HG02884 (cell line): ENCODE results near the gene MYBL2.
A peak's percentile ranks its signal among the peaks of the same experiment; 100 is the strongest.
"Not testable (repeated sequence)": the region's sequence is repeated elsewhere in the genome, so short reads cannot be mapped to it uniquely, and the experiment has no call there.

Experiments used
- ATAC-seq: cut with Tn5 transposase; IDR thresholded peaks from one replicate; pipeline ENCODE4 v1.9.1; 2021; ENCODE audit warnings: mild to moderate bottlenecking, moderate library complexity; ENCODE audit not compliant: unreplicated experiment

The MYBL2 gene

DNA sequence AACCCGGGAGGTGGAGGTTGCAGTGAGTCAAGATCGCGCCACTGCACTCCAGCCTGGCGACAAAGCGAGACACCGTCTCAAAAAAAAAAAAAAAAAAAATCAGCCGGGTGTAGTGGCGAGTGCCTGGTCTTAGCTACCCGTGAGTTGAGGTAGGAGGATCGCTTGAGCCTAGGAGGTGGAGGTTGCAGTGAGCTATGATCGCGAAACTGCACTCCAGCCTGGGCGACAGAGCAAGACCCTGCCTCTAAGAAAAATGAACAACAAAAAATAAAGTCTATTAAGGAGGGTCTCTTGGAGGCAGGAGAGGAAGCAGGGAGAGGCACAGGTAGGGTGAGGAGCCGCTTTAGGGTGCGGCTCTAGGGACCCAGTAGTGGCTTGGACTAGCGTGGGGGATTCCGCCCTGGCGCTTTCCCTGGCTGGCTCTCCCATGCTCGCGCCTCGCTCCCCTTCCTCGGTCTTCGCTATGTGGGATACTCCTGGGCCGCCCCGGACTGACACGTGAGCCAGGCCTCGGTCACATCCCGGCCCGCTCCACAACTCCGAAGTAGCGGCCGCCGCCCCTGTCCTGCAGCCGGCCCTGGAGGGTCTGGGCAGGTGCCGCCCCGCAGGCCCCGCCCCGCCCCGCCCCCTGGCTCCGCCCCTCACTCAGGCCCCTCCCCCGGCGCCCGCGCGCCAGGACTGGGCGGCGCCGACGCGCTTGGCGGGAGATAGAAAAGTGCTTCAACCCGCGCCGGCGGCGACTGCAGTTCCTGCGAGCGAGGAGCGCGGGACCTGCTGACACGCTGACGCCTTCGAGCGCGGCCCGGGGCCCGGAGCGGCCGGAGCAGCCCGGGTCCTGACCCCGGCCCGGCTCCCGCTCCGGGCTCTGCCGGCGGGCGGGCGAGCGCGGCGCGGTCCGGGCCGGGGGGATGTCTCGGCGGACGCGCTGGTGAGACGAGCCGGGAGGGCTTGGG lies at the start of gene MYBL2:
Gene MYBL2, plus strand, starts transcription at position 739 of the 953 bp plus-strand sequence. Its CDS starts 170 bp downstream, at position 909.
- ATAC-seq = peak; percentile 69

DNA sequence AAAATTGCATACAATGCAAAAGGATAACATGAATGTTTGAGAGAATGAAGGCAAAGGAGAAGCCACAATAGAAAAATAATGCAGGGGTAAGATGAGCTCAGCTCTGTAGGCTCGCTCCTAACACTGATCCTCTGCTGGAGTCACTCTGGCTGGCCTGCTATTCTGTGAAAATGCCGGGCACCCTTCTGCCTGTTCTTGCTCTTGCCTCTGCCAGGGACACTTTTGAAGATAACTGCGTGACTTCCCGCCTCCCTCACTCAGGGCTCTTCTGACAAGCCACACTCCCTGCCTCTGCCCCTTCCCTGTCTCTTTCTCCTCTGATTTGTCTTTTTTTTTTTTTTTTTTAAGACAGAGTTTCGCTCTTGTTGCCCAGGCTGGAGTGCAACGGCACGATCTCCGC lies 35.3 kb upstream of the MYBL2 start:
- no peak for ATAC-seq

DNA sequence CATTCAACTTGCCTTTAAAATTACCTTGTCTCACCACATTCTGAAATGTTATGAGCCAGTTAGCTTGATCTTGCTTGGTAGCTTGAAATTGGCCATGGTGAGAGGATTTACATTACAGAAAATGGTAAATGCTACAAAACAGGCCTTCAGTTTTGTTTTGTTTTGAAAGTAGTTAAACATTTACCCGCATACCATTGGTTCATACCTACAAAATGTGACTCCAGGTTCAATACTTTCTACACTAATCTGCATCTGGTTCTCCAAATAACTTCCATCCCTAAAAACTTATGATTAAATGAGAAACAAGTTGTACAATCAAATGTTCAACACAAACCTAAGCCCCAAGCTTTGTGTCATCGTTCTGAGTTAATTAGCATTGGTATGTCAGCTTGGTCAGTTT lies 30.5 kb upstream of the MYBL2 start:
- no peak for ATAC-seq

DNA sequence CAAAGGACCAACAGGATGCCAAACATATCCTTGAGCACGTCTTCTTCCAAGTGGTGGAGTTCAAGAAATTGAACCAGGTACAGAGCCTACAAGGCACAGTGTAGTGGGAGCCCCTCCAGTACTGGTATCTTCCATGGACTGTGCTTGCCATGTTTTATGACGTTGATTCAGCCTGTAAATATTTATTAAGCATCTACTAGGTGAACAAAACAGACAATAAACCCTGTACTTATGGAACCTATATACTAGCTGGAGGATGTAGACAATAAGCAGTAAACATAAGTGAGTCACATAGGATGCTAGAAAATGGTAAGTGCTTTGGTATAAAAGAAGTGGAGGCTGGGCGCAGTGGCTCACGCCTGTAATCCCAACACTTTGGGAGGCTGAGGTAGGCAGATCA lies 24.4 kb upstream of the MYBL2 start:
- no peak for ATAC-seq

DNA sequence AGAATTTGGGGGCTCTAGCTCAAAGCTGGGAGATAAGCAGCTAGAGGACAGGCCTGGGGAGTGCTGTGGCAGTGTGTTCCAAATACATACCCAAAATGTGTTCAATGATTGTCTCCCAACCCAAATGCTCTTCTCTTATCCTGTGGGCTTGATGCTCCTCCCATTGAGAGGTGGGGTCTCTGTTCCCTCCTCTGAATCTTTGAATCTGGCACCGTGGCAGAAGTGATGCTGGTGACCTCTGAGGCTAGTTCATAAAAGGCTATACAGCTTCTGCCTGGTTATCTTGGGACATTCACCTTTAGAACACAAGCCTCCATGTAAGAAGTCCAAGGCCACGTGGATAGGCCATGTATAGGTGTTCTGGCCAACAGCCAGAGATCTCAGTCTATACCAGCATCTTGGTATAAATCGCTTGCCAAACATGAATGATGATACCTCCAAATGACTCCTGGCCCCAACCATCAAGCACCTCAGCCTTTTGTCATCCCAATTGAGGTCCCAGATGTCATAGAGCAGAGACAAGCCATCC lies 15.9 kb upstream of the MYBL2 start:
- no peak for ATAC-seq

DNA sequence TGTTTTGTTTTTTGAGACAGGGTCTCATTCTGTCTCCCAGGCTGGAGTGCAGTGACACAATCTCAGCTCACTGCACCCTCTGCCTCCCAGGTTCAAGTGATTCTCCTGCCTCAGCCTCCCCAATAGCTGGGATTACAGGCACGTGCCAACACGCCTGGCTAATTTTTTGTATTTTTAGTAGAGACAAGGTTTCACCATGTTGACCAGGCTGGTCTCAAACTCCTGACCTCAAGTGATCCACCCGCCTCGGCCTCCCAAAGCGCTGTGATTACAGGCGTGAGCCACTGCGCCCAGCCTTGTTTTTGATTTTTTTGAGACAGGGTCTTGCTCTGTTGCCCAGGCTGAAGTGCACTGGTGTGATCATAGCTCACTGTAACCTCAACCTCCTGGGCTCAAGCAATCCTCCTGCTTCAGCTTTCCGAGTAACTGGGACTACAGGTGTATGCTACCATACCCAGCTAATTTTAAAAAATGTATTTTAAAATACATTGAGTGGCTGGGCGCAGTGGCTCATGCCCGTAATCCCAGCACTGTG lies 15.2 kb upstream of the MYBL2 start:
- not testable (repeated sequence) for ATAC-seq

DNA sequence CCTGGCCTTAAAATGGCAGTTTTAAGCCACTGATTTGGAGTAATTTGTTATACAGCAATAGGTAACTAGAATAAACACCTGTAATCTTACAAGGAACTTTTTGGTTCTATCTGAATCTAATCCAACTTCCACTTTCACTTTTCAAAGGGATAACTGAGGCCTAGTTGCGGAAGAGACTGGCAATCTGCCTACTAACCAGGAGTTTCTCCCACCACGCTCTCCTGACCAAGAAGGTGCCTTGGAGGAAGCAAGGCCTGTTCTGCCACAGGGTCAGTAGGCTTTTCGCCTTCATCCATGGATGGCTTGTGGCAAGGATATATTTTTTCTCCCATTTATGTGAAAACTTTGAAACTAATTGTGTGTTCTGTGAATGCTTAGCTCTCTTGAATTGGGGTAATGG lies 12.9 kb upstream of the MYBL2 start:
- ATAC-seq = no peak

DNA sequence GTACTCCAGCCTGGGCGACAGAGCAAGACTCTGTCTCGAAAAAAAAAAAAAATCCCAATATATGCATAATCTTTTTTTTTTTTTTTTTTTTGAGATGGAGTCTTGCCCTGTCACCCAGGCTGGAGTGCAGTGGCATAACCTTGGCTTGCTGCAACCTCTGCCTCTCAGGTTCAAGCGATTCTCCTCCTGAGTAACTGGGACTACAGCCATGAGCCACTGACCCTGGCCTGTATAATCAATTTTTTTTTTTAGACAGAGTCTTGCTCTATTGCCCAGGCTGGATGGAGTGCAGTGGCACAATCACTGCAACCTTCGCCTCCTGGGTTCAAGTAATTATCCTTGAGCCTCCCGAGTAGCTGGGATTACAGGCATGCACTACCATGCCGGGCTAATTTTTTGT lies 11.7 kb upstream of the MYBL2 start:
- not testable (repeated sequence) for ATAC-seq

DNA sequence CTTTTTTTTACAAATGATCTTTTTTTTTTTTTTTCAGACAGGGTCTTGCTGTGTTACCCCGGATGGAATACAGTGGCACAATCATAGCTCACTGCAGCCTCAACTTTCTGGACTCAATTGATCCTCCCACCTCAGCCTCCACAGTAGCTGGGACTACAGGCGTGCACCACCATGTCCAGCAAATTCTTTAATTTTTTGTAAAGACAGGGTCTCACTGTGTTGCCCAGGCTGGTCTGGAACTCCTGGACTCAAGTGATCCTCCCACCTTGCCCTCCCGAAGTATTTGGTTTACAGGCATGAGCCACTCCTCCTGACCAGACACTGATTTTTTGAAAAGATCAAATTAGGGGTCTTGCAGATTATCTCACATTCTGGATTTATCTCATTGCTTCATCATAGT lies 11.0 kb upstream of the MYBL2 start:
- ATAC-seq = no peak

DNA sequence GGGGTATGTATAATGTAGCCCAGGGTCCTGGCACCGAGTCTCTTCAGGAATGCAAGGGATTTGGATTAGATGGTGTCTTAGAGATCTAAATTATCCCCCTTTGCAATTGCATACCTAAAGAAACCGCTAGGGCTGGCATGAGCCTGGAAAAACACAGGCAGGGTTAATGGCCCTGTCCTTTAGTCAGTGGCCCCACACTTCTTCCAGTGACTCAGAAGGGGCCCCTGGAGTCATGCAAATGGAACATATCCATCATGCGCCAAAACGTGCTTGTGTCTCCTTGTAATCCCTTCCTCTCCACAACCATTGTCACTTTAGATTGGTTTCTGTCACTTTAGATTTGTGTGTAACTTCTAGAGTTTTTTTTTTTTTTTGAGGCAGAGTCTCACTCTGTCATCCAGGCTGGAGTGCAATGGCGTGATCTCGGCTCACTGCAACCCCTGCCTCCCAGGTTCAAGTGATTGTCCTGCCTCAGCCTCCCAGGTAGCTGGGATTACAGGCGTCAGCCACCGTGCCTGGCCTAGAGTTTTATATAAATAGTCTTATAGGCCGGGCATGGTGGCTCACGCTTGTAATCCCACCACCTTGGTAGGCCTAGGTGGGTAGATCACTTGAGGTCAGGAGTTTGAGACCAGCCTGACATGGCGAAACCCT lies 8.7 kb upstream of the MYBL2 start:
- peak; percentile 22 for ATAC-seq

DNA sequence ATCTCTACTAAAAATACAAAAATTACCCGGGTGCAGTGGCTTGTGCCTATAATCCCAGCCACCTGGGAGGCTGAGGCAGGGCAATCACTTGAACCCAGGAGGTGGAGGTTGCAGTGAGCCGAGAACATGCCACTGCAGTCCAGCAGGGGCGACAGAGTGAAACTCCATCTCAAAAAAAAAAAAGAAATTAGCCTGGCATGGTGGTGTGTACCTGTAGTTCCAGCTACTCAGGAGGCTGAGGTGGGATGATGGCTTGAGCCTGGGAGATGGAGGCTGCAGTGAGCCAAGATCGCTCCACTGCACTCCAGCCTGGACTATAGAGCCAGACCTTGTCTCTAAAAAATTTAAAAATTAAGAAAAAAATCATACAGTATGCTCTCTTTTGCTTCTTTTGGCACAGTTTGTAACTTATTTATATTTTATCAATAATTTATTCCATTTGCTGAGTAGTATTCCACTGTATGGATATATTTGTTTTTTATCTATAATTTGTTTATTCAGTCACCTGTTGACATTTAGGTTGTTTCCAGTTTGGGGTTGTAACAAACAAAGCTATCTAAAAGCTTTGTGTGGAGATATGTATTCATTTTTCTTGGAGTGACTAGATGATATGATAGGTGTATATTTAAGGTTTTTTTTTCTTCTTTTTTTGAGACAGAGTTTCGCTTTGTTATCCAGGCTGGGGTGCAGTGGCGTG lies 8.0 kb upstream of the MYBL2 start:
- ATAC-seq = no peak

DNA sequence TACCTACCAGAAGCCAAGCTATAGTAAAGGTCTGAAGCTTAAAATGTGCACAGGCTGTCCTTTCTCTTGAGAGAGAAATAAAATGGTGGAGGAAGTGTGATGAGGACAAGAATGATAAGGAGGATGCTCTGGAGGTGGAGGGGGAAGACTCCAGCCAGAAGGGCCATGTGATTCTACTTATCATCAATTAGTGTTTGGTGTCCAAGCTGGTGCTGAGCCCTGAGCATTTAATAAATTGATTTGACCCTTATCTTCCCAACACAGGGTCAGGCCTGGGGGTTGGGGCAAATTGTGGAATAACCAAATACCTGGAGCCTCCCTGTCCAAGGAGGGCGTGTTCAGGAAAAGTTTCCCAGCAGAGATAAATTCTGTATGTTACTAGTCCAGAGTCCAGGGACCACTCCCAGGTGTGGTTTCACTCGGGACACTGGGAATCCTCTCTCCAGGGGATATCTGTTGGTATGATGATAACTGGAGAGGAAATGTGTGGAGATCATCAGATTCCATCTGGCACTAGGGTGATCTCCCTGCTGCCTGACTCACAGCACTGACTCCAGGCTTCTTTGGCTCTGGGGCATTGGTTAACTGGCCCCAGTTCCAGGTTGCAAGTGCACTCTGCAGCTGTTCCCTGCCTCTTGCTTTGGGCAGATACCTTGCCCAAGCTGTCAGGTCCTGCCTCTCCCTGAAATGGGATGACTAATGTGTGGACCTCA lies 3.8 kb upstream of the MYBL2 start:
- ATAC-seq = no peak

DNA sequence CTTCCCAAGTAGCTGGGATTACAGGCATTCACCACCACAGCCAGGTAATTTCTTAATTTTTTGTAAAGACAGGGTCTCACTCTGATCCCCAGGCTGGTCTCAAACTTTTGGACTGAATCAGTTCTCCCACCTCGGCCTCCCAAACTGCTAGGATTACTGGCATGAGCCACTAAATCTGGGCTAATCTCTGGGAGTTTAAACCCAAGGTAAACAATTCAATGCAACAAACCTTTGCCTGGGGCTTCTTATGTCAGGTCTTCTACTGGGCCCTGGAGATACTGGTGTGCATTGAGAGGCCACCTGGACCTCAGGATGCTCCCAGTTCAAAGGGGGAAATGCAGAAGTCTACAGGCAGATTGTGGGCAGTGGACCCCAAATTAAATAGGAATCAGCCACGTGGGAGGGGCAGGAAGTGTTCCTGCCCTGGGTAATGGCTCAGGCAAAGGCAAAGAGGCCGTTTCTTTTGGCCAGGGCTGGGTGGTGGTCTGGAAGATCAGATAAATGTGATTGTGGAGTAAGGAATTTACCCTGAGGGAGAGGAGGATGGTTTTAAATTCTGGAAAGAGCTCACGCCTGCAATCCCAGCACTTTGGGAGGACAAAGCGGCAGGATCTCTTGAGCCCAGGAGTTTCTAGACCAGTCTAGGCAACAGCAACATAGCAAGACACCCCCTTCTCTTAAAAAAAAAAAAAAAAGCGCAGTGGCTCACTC lies 1.3 kb upstream of the MYBL2 start:
- ATAC-seq = no peak

DNA sequence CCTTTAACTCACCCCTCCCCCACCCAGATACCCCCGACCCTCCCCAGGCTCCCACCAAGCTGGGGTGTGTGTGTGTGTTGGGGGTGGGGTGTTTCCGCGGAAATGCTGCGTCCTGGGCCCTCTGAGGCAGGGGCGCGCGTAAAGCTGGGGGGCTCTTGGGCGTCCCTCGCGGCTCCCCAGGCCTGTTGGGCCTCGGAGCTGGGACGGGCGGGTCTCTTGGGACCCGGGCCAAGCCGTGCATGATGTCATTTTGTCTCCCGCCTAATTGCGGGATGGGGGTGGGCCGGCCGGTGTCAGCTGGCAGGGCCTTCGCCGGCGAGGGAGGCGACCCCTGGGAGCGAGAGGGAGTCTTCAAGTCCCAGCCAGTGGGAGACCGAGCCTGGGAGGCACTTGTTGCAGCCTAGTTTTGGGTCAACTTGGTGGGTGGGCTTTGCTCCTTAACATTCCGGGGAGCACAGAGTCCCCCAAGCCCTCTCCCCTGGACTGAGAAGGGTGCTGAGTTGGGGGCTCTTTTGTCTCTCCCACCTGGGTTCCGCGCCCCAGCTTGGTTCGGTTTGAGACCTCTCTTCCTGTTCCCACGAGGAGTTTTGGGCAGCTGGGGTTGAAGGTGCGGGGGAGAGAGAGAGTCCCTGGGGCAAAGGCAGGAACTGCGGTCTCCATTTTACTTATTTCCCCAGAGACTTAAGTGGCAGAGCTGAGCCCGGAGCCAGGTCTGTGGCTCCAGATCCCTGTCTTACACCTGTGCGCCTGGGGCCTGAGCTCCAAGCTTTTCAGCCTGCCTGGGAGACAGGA lies 623 bp downstream of the MYBL2 start:
- peak; percentile 11 for ATAC-seq

DNA sequence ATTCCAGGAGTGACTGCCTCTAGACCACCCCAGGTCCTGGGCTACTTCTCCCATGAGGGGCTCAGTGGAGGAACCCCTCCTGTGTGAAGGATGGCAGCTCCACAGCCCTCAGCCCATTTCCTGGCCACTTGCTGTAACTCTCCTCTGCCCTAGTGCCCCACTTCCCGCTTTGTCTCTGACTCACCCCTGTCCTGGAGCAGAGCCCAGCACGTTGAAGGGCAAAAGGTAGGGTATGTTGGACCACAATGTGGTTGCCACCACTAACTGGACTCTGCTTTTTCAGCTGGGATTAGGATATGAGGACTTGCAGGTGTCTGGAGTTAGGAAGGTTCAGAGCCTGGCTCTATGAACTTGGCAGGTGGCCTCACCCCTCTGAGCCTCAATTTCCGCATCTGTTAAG lies 2.4 kb downstream of the MYBL2 start:
- no peak for ATAC-seq

DNA sequence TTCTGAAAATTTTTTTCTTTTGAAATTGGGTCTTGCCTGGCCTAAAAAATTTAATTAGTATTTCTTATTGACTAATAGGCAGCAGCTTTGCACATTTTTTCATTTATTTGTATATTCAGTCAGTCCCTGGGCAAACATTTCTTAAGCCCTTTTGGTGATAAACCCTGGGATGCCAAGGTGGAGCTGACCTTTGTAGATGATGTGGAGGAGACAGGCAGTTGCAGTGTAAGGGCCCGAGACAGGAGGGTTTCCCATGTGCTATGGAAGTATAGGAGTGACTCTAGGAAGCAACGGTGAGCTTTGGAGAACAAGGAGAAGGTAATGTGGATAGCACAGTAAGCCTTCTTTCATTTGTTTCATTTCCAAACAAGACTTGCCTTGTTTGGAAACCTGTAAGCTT lies 3.5 kb downstream of the MYBL2 start:
- no peak for ATAC-seq

DNA sequence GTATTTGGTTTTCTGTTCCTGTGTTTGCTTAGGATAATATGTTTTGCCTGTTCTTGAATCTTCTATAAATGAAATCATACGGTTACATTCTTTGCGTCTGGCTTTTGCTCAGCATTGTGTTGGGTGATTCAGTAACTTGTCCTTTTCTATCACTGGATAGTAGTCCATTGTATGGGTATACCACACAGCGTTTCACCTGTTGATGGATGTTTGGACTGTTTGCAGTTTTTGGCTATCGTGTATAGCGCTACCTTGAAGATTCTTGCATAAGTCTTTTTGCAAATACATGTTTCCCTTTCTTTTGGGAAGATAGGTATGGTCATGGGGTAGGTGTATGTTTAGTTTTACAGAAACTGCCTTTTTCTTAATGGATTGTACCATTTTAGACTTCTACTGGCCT lies 9.5 kb downstream of the MYBL2 start:
- ATAC-seq = no peak

DNA sequence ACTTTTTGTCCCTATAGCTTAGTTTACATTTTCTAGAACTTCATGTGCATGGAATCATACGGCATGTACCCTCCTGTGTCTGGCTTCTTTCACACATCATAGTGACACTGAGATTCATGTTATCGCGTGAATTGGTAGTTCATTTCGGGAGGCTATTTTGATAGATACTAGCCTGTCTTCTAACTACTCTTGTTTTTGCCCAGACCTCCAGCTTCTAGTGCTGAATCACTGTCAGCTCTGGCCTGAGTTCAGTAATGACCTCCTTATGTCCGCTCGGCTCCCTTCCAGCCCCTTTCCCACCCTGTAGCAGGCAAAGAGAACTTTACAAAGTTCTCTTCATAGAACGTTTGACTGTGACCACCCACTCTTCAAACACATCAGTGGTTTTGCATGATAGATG lies 14.1 kb downstream of the MYBL2 start:
- ATAC-seq = no peak

DNA sequence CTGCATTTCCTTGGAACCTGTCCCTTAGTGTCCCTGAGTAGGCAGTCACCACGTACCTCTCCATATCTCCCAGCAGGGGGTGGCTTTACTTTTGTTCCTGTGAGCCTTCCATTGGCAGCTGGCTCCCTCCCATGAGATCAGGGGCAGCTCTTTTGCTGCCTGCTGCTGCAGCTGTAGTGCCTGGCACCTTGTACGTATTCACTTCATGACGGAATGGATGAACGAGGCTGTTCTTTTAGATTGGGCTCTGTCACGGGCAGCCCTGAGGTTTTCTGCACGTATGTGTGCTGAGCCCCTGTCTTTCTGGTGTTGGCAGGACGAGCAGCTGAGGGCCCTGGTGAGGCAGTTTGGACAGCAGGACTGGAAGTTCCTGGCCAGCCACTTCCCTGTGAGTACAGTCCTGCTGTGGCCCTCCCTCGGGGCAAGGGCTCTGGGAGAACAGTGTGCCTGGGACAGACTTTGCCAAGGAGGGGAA lies 14.6 kb downstream of the MYBL2 start:
- ATAC-seq = no peak
